Endothelial cell of umbilical vein (primary cell): ENCODE data around the gene AIG1. TPM values are rescaled to one million over a fixed set of nuclear protein-coding genes. Genes with fewer than 3 reads are reported as not detected.

Experiments used
- BruUV-seq: library from RNA; stranded (reverse); fragments of 400-500 nt; replicated peaks from 2 replicates; lab custom pipeline; 2021; lab: Mats Ljungman, UMichigan
- CTCF ChIA-PET: fragments of 300-600, 350-600 bp; sonication (Branson Sonifier 250); formaldehyde crosslinking; loops from one replicate; lab custom pipeline; 2021; ENCODE audit warnings: antibody characterized with exemption, inconsistent platforms; lab: Charles Lee
- POLR2A ChIA-PET: fragments of 300-600, 350-600 bp; sonication (Branson Sonifier 250); formaldehyde crosslinking; loops from one replicate; lab custom pipeline; 2021; ENCODE audit warnings: antibody characterized with exemption, inconsistent platforms; lab: Charles Lee
- DNase-seq: peaks from one replicate; pipeline ENCODE4 v3.0.0-alpha.2; 2011; ENCODE audit warnings: low read depth, low spot score
- FAIRE-seq: peaks from 2 replicates; lab custom pipeline; 2011; peaks lifted over from hg19 to GRCh38; lab: Jason Lieb, UNC
- H2AFZ ChIP-seq: 2 replicates; pipeline ENCODE4 v1.6.0; 2012; ENCODE audit warnings: low read depth, low read length, control low read depth, inconsistent platforms
- H3K27ac ChIP-seq: 2 replicates; pipeline ENCODE4 v1.5.1; 2011; ENCODE audit warnings: low read depth, mild to moderate bottlenecking, control low read depth, low read length, moderate library complexity; ENCODE audit not compliant: insufficient read depth
- H3K27me3 ChIP-seq, 2 experiments: 2 replicates each; pipeline versions ENCODE4 v1.6.0 to v1.6.1; 2011; ENCODE audit warnings: low read length in 2 of 2, mixed read lengths in 1 of 2; ENCODE audit not compliant: control insufficient read depth in 2 of 2, insufficient read depth in 2 of 2
- H3K36me3 ChIP-seq, 2 experiments: 2 replicates in 1 of 2; 3 replicates in 1 of 2; pipeline ENCODE4 v1.5.1; 2011; ENCODE audit warnings: low read length in 2 of 2, mild to moderate bottlenecking in 1 of 2, moderate library complexity in 1 of 2; ENCODE audit not compliant: control insufficient read depth in 2 of 2, insufficient read depth in 2 of 2; ENCODE audit errors: extremely low read depth in 1 of 2
- H3K4me1 ChIP-seq: 3 replicates; pipeline ENCODE4 v1.5.1; 2011; ENCODE audit warnings: mild to moderate bottlenecking, low read length; ENCODE audit not compliant: control insufficient read depth, insufficient read depth; ENCODE audit errors: extremely low read depth
- H3K4me2 ChIP-seq: 2 replicates; pipeline ENCODE4 v1.6.1; 2011; ENCODE audit warnings: low read length, control low read depth, mixed read lengths; ENCODE audit not compliant: insufficient read depth
- H3K4me3 ChIP-seq, 3 experiments: fragments of 200-600 bp in 1 of 3; sonication (generic), shearing (Covaris generic) in 1 of 3; replicated peaks in 1 of 3; 2 replicates each; pipeline ENCODE4 v1.5.1; 2011 to 2016; ENCODE audit warnings: control low read depth in 3 of 3, low read length in 3 of 3, mild to moderate bottlenecking in 2 of 3, inconsistent platforms in 1 of 3, low read depth in 1 of 3, moderate library complexity in 1 of 3; ENCODE audit not compliant: insufficient read depth in 1 of 3
- H3K79me2 ChIP-seq: 2 replicates; pipeline ENCODE4 v1.6.0; 2012; ENCODE audit warnings: low read length, inconsistent platforms; ENCODE audit not compliant: control insufficient read depth, insufficient read depth
- H3K9ac ChIP-seq: replicated peaks from 2 replicates; pipeline ENCODE3; 2011; ENCODE audit warnings: low read length, control low read depth; ENCODE audit not compliant: insufficient read depth; ENCODE audit errors: extremely low read depth
- H3K9me1 ChIP-seq: replicated peaks from 3 replicates; pipeline ENCODE4 v1.6.0; 2011; ENCODE audit warnings: mild to moderate bottlenecking, low read length; ENCODE audit not compliant: control insufficient read depth, insufficient read depth; ENCODE audit errors: extremely low read depth
- H3K9me3 ChIP-seq: replicated peaks from 2 replicates; pipeline ENCODE4 v1.5.1; 2012; ENCODE audit warnings: low read length, inconsistent platforms; ENCODE audit not compliant: control insufficient read depth, insufficient read depth
- H4K20me1 ChIP-seq: replicated peaks from 2 replicates; pipeline ENCODE3; 2011; ENCODE audit warnings: mild to moderate bottlenecking, low read length; ENCODE audit not compliant: control insufficient read depth, insufficient read depth; ENCODE audit errors: extremely low read depth
- CTCF ChIP-seq, 2 donors: IDR thresholded peaks; 1 replicate in 1 of 2; 2 replicates in 1 of 2; pipeline ENCODE4 v1.5.1; 2011; ENCODE audit warnings: low read length in 2 of 2, mild to moderate bottlenecking in 2 of 2, moderate library complexity in 2 of 2, control low read depth in 1 of 2, inconsistent platforms in 1 of 2, low read depth in 1 of 2; ENCODE audit not compliant: insufficient read depth in 1 of 2; ENCODE audit errors: extremely low read depth in 1 of 2
- EZH2 ChIP-seq: IDR thresholded peaks from 2 replicates; pipeline ENCODE4 v1.6.1; 2012; ENCODE audit warnings: borderline replicate concordance, low read depth, mild to moderate bottlenecking, moderate library complexity, low read length, inconsistent platforms; ENCODE audit not compliant: severe bottlenecking
- FOS ChIP-seq: IDR thresholded peaks from 2 replicates; pipeline ENCODE4 v1.6.1; 2011; ENCODE audit warnings: mild to moderate bottlenecking, low read length, moderate library complexity, borderline replicate concordance; ENCODE audit not compliant: insufficient read depth
- GATA2 ChIP-seq: IDR thresholded peaks from 2 replicates; pipeline ENCODE4 v1.7.0; 2011; ENCODE audit warnings: low read depth, mild to moderate bottlenecking, moderate library complexity, mixed read lengths, low read length; ENCODE audit not compliant: insufficient read length, insufficient read depth
- JUN ChIP-seq: IDR thresholded peaks from 2 replicates; pipeline ENCODE4 v1.6.1; 2011; ENCODE audit warnings: borderline replicate concordance, low read depth; ENCODE audit not compliant: insufficient read length, insufficient read depth
- MAX ChIP-seq: IDR thresholded peaks from 2 replicates; pipeline ENCODE4 v1.6.1; 2011; ENCODE audit not compliant: insufficient read depth, insufficient read length
- MYC ChIP-seq: IDR thresholded peaks from one replicate; pipeline ENCODE4 v1.6.1; 2011; ENCODE audit warnings: mild to moderate bottlenecking, low read depth, low read length
- POLR2A ChIP-seq: IDR thresholded peaks from 2 replicates; pipeline ENCODE4 v1.6.1; 2012; ENCODE audit warnings: low read depth, mild to moderate bottlenecking, control low read depth, low read length
- POLR2AphosphoS5 ChIP-seq: IDR thresholded peaks from 2 replicates; pipeline ENCODE4 v1.6.1; 2012; ENCODE audit warnings: low read depth, mild to moderate bottlenecking, control low read depth, low read length, moderate library complexity; ENCODE audit not compliant: insufficient read depth
- dilution Hi-C: fragments of 300-500 bp; cut with MboI; formaldehyde crosslinking; loops from one replicate; pipeline ENCODE4 v1.15.0; 2019; ENCODE audit warnings: low sequenced_read_pairs; ENCODE audit not compliant: extremely low pct_ligation_motif_present
- intact Hi-C: fragments of 100-400 bp; cut with micrococcal nuclease; formaldehyde crosslinking; loops from one replicate; pipeline ENCODE4 v1.10.0; 2022
- polyA plus RNA-seq, 4 experiments: library from polyadenylated mRNA; depleted of rRNA in 3 of 4; stranded (reverse) in 3 of 4; unstranded in 1 of 4; fragments of >200 nt; gene quantifications; 2 replicates each; pipeline versions ENCODE4 v1.2.1 to v1.2.3, GENCODE V29; 2011 to 2012; ENCODE audit warnings: missing spikeins in 1 of 4
- total RNA-seq: library from RNA; stranded (reverse); gene quantifications from 2 replicates; pipeline ENCODE4 v1.2.3, GENCODE V29; 2021

Gene AIG1
- total and polyA plus RNA-seq, 2 donors (not counting 3 experiments of a cell fraction or from before 2014, with no cell fraction given), result 17.7 to 22.7 TPM

- no peak for FAIRE-seq
- H3K4me3 ChIP-seq, result no peak overlapping the region
- no TSS peak for BruUV-seq
- DNase-seq, result no peak
- CTCF ChIA-PET, result no interaction called here
- H3K4me1 ChIP-seq, result no peaks in the 10 kb centered on the region
- H3K9me1 ChIP-seq, result no peaks in the 10 kb centered on the region
- H3K79me2 ChIP-seq, result no peaks in the 10 kb centered on the region
- no peak overlapping the region for H3K27ac ChIP-seq
- H3K27me3 ChIP-seq, result no peaks in the 10 kb centered on the region
- intact Hi-C loops (no loop called here), dilution Hi-C loops (no loop called here)
- TF ChIP-seq CTCF (IDR thresholded peaks at IDR 0.05; ENCODE audit: extremely low read depth in 1 of 2, insufficient read depth in 1 of 2, low read depth in 1 of 2, low read length in 2 of 2) (no peak), MYC (no peak), POLR2AphosphoS5 (no peak), POLR2A (no peak), FOS (no peak), JUN (no peak), MAX (no peak), EZH2 (no peak), GATA2 (no peak)
- no peaks in the 10 kb centered on the region for H3K9me3 ChIP-seq
- H3K36me3 ChIP-seq, result no peaks in the 10 kb centered on the region
- POLR2A ChIA-PET, result no interaction called here
- H4K20me1 ChIP-seq, result no peaks in the 10 kb centered on the region
- H3K4me2 ChIP-seq, result no peak overlapping the region
- no peak overlapping the region for H2AFZ ChIP-seq
- H3K9ac ChIP-seq, result no peak overlapping the region
Measured at GRCh38 chr6:143213859-143214376, 153.2 kb downstream of the AIG1 start.
